K562 (cell line): ENCODE results near the gene RGS3. TPM values are rescaled to one million over a fixed set of nuclear protein-coding genes. Genes with fewer than 3 reads are reported as not detected.

Source experiments
- AFF1 ChIP-seq, 2 experiments: fragments of 450-650 bp; IDR thresholded peaks; 2 replicates each; pipeline ENCODE4 v1.6.1; 2018; ENCODE audit warnings: mild to moderate bottlenecking in 2 of 2, low read depth in 1 of 2; ENCODE audit not compliant: partially characterized antibody in 2 of 2
- FOXJ3 ChIP-seq: sonication (generic); formaldehyde crosslinking; IDR thresholded peaks from 2 replicates; pipeline ENCODE4 v1.4.0; 2020; ENCODE audit warnings: mild to moderate bottlenecking, missing genetic modification reagents
- ID3 ChIP-seq, 2 experiments: fragments of 250-450 bp in 1 of 2; fragments of 450-650 bp in 1 of 2; sonication (Bioruptor Pico) in 1 of 2; IDR thresholded peaks; 2 replicates each; pipeline versions ENCODE4 v1.6.1 to v1.8.0; 2016 to 2021; ENCODE audit warnings: mild to moderate bottlenecking in 2 of 2, moderate library complexity in 2 of 2, missing compliant biosample characterization in 1 of 2, missing genetic modification characterization in 1 of 2
- MECOM ChIP-seq: fragments of 250-450 bp; sonication (Bioruptor Pico); IDR thresholded peaks from 2 replicates; pipeline ENCODE4 v1.8.0; 2022; ENCODE audit warnings: inconsistent platforms
- NUFIP1 ChIP-seq: fragments of 450-650 bp; IDR thresholded peaks from 2 replicates; pipeline ENCODE4 v1.6.1; 2018; ENCODE audit not compliant: partially characterized antibody
- VEZF1 ChIP-seq: fragments of 200-800 bp; sonication (Bioruptor generic); IDR thresholded peaks from 2 replicates; pipeline ENCODE4 v1.6.1; 2017; ENCODE audit warnings: missing genetic modification characterization, missing compliant biosample characterization
- ZBTB2 ChIP-seq: fragments of 450-650 bp; IDR thresholded peaks from 2 replicates; pipeline ENCODE4 v1.6.1; 2016; ENCODE audit warnings: antibody characterized with exemption
- polyA plus RNA-seq, 8 experiments: library from polyadenylated mRNA; depleted of rRNA in 4 of 8; stranded (reverse) in 5 of 8; unstranded in 3 of 8; fragments of >200 nt; fragmentation: Nextera tagmentation in 2 of 8; fragmentation: Illumina TruSeq in 1 of 8; extraction: Ambion mirVana in 2 of 8; extraction: Trizol in 1 of 8; gene quantifications; 2 replicates each; pipeline versions ENCODE4 v1.2.1 to v1.2.3, GENCODE V29; 2011 to 2014; ENCODE audit warnings: inconsistent platforms in 1 of 8, missing spikeins in 1 of 8
- total RNA-seq, 7 experiments: library from RNA; depleted of rRNA in 6 of 7; stranded (reverse); fragments of >200 nt in 6 of 7; fragmentation: Illumina TruSeq in 2 of 7; extraction: Trizol in 2 of 7; gene quantifications; 2 replicates each; pipeline versions ENCODE4 v1.2.1 to v1.2.3, GENCODE V29; 2011 to 2021; ENCODE audit warnings: low replicate concordance in 1 of 7
- TF ChIP-seq, protein P1 (sequence below): fragments of 250-450 bp; sonication (Bioruptor Pico); IDR thresholded peaks from 2 replicates; pipeline ENCODE4 v1.9.0; 2021; ENCODE audit warnings: mild to moderate bottlenecking

The RGS3 gene
- total and polyA plus RNA-seq, 9 of the 15 experiments (the other 6 are each of a cell fraction or from before 2014, with no cell fraction given) = 0.08 to 2.9 (median 0.95) TPM

DNA sequence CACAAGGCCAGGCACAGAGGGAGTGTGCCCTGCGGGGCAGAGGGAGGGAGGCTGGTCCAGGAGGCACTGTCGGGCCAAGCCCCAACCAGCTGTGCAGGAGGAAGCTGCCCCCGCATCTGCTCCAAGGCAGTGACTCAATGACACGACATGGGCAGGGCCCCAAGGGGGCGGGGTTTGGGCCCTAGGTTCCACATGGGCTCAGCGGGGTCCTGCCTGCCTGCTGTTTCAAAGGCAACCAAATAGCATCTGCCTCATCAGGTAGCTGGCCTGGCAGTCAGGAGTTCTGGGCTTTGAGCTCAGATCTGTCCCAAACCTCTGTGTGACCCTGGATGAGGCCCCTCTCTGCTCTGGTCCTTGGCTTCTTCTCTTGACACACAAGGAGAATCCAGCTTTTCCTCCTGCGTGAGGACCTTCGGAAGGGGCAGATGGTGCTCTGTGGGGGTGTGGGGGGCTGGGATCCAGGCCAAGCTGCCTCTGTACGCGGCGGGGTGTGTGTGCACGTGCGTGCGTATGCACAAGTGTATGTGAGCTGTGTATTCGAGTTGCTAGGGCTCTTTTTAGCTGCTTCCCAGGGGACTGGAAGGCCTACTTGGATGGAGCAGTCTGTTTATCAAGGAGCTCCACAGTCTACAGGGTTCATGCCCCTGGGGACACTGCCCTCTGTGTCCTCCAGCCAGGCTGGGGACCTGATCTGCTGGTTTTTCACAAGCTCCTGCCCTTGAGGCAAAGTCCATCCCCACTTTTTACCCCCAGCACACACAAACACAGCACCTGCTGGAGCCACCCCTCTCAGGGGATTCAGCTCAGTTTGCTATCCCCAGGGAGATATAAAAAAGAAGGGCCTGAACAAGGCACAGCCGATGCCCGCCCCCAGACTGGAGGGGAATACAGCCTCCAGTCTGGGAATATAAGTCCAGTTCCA, 138.9 kb downstream of the RGS3 start (continued):
- TF ChIP-seq NUFIP1 (no peak), VEZF1 (CRISPR knock-in tag) (peak; percentile 51; the same call in 1 of the 2 replicates), MECOM (CRISPR knock-in tag) (no peak), ID3 (CRISPR knock-in tag; IDR thresholded peaks at IDR 0.05) (no peak), ID3 (tag; IDR thresholded peaks at IDR 0.05) (no peak), FOXJ3 (CRISPR knock-in tag) (no peak), ZBTB2 (no peak), AFF1 (IDR thresholded peaks at IDR 0.05; ENCODE audit: low read depth in 1 of 2, partially characterized antibody in 2 of 2) (peak in 1 of 2 experiments; percentile 87)
- TF ChIP-seq, protein P1, sequence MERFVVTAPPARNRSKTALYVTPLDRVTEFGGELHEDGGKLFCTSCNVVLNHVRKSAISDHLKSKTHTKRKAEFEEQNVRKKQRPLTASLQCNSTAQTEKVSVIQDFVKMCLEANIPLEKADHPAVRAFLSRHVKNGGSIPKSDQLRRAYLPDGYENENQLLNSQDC (CRISPR knock-in tag) = no peak
